Activated CD4-positive, alpha-beta memory T cell treated with anti-CD3 and anti-CD28 coated beads, Interleukin-2, amount 10 ng/mL, durations not matched to agents 7 days and 5 days (primary cell): ENCODE results near the gene THYN1. TPM values are rescaled to one million over a fixed set of nuclear protein-coding genes. Genes with fewer than 3 reads are reported as not detected.
"Not testable (repeated sequence)": the region's sequence is repeated elsewhere in the genome, so short reads cannot be mapped to it uniquely, and the experiment has no call there.

Experiments used
- CTCF ChIA-PET: fragments of 350-600 bp; sonication (Branson Sonifier 250); formaldehyde crosslinking; loops from one replicate; lab custom pipeline; 2021; ENCODE audit warnings: antibody characterized with exemption, inconsistent platforms; lab: Charles Lee
- POLR2A ChIA-PET: fragments of 350-600 bp; sonication (Branson Sonifier 250); formaldehyde crosslinking; loops from one replicate; lab custom pipeline; 2021; ENCODE audit warnings: antibody characterized with exemption; lab: Charles Lee
- DNase-seq: peaks from one replicate; pipeline ENCODE4 v3.0.0-alpha.2; 2020
- H3K27ac Mint-ChIP-seq: one replicate; pipeline ENCODE4 v1.8.0; 2021; ENCODE audit warnings: mild to moderate bottlenecking, mixed read lengths
- H3K27me3 Mint-ChIP-seq: one replicate; pipeline ENCODE4 v1.8.0; 2021; ENCODE audit warnings: mixed read lengths
- H3K36me3 Mint-ChIP-seq: one replicate; pipeline ENCODE4 v1.8.0; 2021; ENCODE audit warnings: low read depth, mixed read lengths
- H3K4me1 Mint-ChIP-seq: one replicate; pipeline ENCODE4 v1.8.0; 2021; ENCODE audit warnings: mixed read lengths
- H3K4me3 Mint-ChIP-seq: one replicate; pipeline ENCODE4 v1.8.0; 2021; ENCODE audit warnings: mild to moderate bottlenecking, mixed read lengths
- H3K9me3 Mint-ChIP-seq: one replicate; pipeline ENCODE4 v1.8.0; 2021; ENCODE audit warnings: mixed read lengths
- total RNA-seq, 2 experiments: library from RNA; stranded (reverse); gene quantifications; one replicate each; pipeline ENCODE4 v1.2.3, GENCODE V29; 2021

THYN1 gene
- total RNA-seq, 2 experiments from 2014 or later, result 61.5 to 67.0 TPM

- no peak for DNase-seq
- Mint-ChIP-seq H3K27ac (no peak overlapping the region), H3K4me3 (no peak overlapping the region), H3K36me3 (peaks cover 6% of the 10 kb centered on the region), H3K27me3 (no peaks in the 10 kb centered on the region), H3K4me1 (peaks cover 12% of the 10 kb centered on the region), H3K9me3 (no peaks in the 10 kb centered on the region)
- ChIA-PET POLR2A (no interaction called here), CTCF (no interaction called here)
Measured at GRCh38 chr11:134282121-134283045, 29.2 kb upstream of the THYN1 start.

GRCh38 chr11:134281635-134282034, 28.5 kb upstream of the THYN1 start:
- H3K36me3 Mint-ChIP-seq, H3K27ac Mint-ChIP-seq, POLR2A ChIA-PET, H3K27me3 Mint-ChIP-seq, CTCF ChIA-PET, H3K4me3 Mint-ChIP-seq, H3K9me3 Mint-ChIP-seq, DNase-seq: not testable (repeated sequence)
- H3K4me1 Mint-ChIP-seq, result peaks cover 15% of the 10 kb centered on the region

GRCh38 chr11:134278356-134278755, 25.2 kb upstream of the THYN1 start:
- Mint-ChIP-seq H3K4me3 (no peak overlapping the region), H3K4me1 (peaks cover 33% of the 10 kb centered on the region), H3K36me3 (peaks cover 13% of the 10 kb centered on the region), H3K27ac (no peak overlapping the region), H3K27me3 (peaks cover 4% of the 10 kb centered on the region), H3K9me3 (no peaks in the 10 kb centered on the region)
- CTCF ChIA-PET, result interaction anchor here (0.6 to 2.3 kb wide), 6 partner anchors 8 to 144 kb away, joined by 3 to 11 read pairs (median 6); no protein-coding TSS in a partner anchor
- peak; percentile 12 for DNase-seq
- POLR2A ChIA-PET, result interaction anchor here (0.7 to 1.0 kb wide), 3 partner anchors 8 to 54 kb away, joined by 3 read pairs; no protein-coding TSS in a partner anchor

GRCh38 chr11:134277183-134278001, 24.2 kb upstream of the THYN1 start:
- H3K27me3 Mint-ChIP-seq, result peaks cover 4% of the 10 kb centered on the region
- H3K9me3 Mint-ChIP-seq, result no peaks in the 10 kb centered on the region
- peak; percentile 15 for DNase-seq
- peak overlapping the region; percentile 78 for H3K4me3 Mint-ChIP-seq
- peak overlapping the region; percentile 35 for H3K27ac Mint-ChIP-seq
- peaks cover 21% of the 10 kb centered on the region for H3K36me3 Mint-ChIP-seq
- POLR2A ChIA-PET, result interaction anchor here (0.8 to 5.0 kb wide), 5 partner anchors 10 to 110 kb away, joined by 3 to 51 read pairs (median 11); partner anchors contain the start of genes GLB1L2, NCAPD3 and VPS26B
- CTCF ChIA-PET, result interaction anchor here (1.3 to 2.5 kb wide), 3 partner anchors 11 to 26 kb away, joined by 3 to 19 read pairs (median 10); no protein-coding TSS in a partner anchor
- peaks cover 43% of the 10 kb centered on the region for H3K4me1 Mint-ChIP-seq

GRCh38 chr11:134276396-134277182, 23.4 kb upstream of the THYN1 start:
- H3K4me1 Mint-ChIP-seq, result peaks cover 51% of the 10 kb centered on the region
- ChIA-PET POLR2A (interaction anchor here (0.9 to 5.0 kb wide), 14 partner anchors 10 to 111 kb away, joined by 3 to 51 read pairs (median 5); partner anchors contain the start of genes ACAD8, GLB1L2, NCAPD3 and THYN1), CTCF (interaction anchor here (0.9 to 4.3 kb wide), 16 partner anchors 10 to 329 kb away, joined by 3 to 31 read pairs (median 5); partner anchors contain the start of genes ACAD8, GLB1L2, NCAPD3 and VPS26B)
- H3K4me3 Mint-ChIP-seq, result peak overlapping the region; percentile 92
- peak; percentile 19 for DNase-seq
- H3K9me3 Mint-ChIP-seq, result no peaks in the 10 kb centered on the region
- H3K27ac Mint-ChIP-seq, result peak overlapping the region; percentile 91
- peaks cover 24% of the 10 kb centered on the region for H3K36me3 Mint-ChIP-seq
- H3K27me3 Mint-ChIP-seq, result peaks cover 4% of the 10 kb centered on the region

- Mint-ChIP-seq H3K27ac (peak within 1 kb of the TSS; percentile 91), H3K9me3 (no peaks in the 10 kb centered on the region), H3K27me3 (peaks cover 4% of the 10 kb centered on the region), H3K36me3 (peaks cover 30% of the 10 kb centered on the region), H3K4me3 (peak within 1 kb of the TSS; percentile 92), H3K4me1 (peaks cover 59% of the 10 kb centered on the region)
- CTCF ChIA-PET, result interaction anchor here (0.8 to 4.3 kb wide), 17 partner anchors 9 to 329 kb away, joined by 3 to 31 read pairs (median 5); partner anchors contain the start of genes ACAD8, GLB1L2, NCAPD3 and VPS26B
- POLR2A ChIA-PET, result interaction anchor here (0.9 to 5.0 kb wide), 14 partner anchors 9 to 111 kb away, joined by 3 to 51 read pairs (median 5); partner anchors contain the start of genes ACAD8, GLB1L2, NCAPD3 and THYN1
- DNase-seq, result peak; percentile 88
Measured at GRCh38 chr11:134275534-134276395, 22.6 kb upstream of the THYN1 start, which contains the start of gene GLB1L3. Gene GLB1L3 (plus strand): TSS chr11:134276379. CDS start chr11:134276741, 362 bp downstream.

- peaks cover 62% of the 10 kb centered on the region for H3K4me1 Mint-ChIP-seq
- DNase-seq, result no peak
- H3K36me3 Mint-ChIP-seq, result peaks cover 31% of the 10 kb centered on the region
- no peaks in the 10 kb centered on the region for H3K9me3 Mint-ChIP-seq
- peak overlapping the region; percentile 92 for H3K4me3 Mint-ChIP-seq
- peaks cover 4% of the 10 kb centered on the region for H3K27me3 Mint-ChIP-seq
- POLR2A ChIA-PET, result interaction anchor here (1.3 to 5.0 kb wide), 7 partner anchors 13 to 73 kb away, joined by 3 to 51 read pairs (median 5); partner anchors contain the start of genes ACAD8, NCAPD3, THYN1 and VPS26B
- peak overlapping the region; percentile 91 for H3K27ac Mint-ChIP-seq
- CTCF ChIA-PET, result interaction anchor here (1.1 to 4.3 kb wide), 8 partner anchors 13 to 68 kb away, joined by 3 to 39 read pairs (median 12); partner anchors contain the start of genes ACAD8, NCAPD3 and VPS26B
Measured at GRCh38 chr11:134275188-134275533, 22.0 kb upstream of the THYN1 start.

GRCh38 chr11:134273317-134273712, 20.2 kb upstream of the THYN1 start:
- CTCF ChIA-PET, result interaction anchor here (0.7 to 4.3 kb wide), 9 partner anchors 11 to 601 kb away, joined by 3 to 39 read pairs (median 4); partner anchors contain the start of genes ACAD8, GLB1L2, NCAPD3 and THYN1
- peaks cover 67% of the 10 kb centered on the region for H3K4me1 Mint-ChIP-seq
- peak overlapping the region; percentile 8 for H3K4me3 Mint-ChIP-seq
- H3K27ac Mint-ChIP-seq, result peak overlapping the region; percentile 59
- H3K36me3 Mint-ChIP-seq, result peaks cover 27% of the 10 kb centered on the region
- no peak for DNase-seq
- POLR2A ChIA-PET, result interaction anchor here (0.6 to 6.4 kb wide), 8 partner anchors 11 to 327 kb away, joined by 3 to 49 read pairs (median 6); partner anchors contain the start of genes ACAD8, NCAPD3, THYN1 and VPS26B
- H3K27me3 Mint-ChIP-seq, result peaks cover 4% of the 10 kb centered on the region
- H3K9me3 Mint-ChIP-seq, result no peaks in the 10 kb centered on the region

- peaks cover 4% of the 10 kb centered on the region for H3K27me3 Mint-ChIP-seq
- peak overlapping the region; percentile 8 for H3K4me3 Mint-ChIP-seq
- H3K9me3 Mint-ChIP-seq, result no peaks in the 10 kb centered on the region
- peaks cover 29% of the 10 kb centered on the region for H3K36me3 Mint-ChIP-seq
- CTCF ChIA-PET, result interaction anchor here (1.1 to 4.3 kb wide), 6 partner anchors 11 to 114 kb away, joined by 3 to 39 read pairs (median 10); partner anchors contain the start of genes ACAD8, GLB1L2, NCAPD3 and THYN1
- POLR2A ChIA-PET, result interaction anchor here (1.1 to 6.4 kb wide), 5 partner anchors 10 to 48 kb away, joined by 3 to 49 read pairs (median 18); partner anchors contain the start of genes ACAD8, NCAPD3, THYN1 and VPS26B
- H3K27ac Mint-ChIP-seq, result peak overlapping the region; percentile 59
- DNase-seq, result no peak
- peaks cover 73% of the 10 kb centered on the region for H3K4me1 Mint-ChIP-seq
Measured at GRCh38 chr11:134272381-134273316, 19.5 kb upstream of the THYN1 start.
